GM20431 (cell line): ENCODE data around the gene MYOC.
"Not testable (repeated sequence)": the region's sequence is repeated elsewhere in the genome, so short reads cannot be mapped to it uniquely, and the experiment has no call there.

Source experiments
- in situ Hi-C: fragments of 300-500 bp; cut with MseI, MboI; formaldehyde crosslinking; loops from one replicate; pipeline ENCODE4 v1.15.0; 2020; ENCODE audit warnings: low sequenced_read_pairs; ENCODE audit not compliant: unreplicated experiment

Gene MYOC

GRCh38 chr1:171615122-171615906 lies 37.2 kb downstream of the MYOC start:
- in situ Hi-C loops, result not testable (repeated sequence)

- in situ Hi-C loops, result no loop called here
These were observed 39.2 kb downstream of the MYOC start for GRCh38 chr1:171613282-171613681.

GRCh38 chr1:171611306-171611705 lies 41.2 kb downstream of the MYOC start:
- in situ Hi-C loops, result no loop called here

GRCh38 chr1:171610385-171610784 lies 42.1 kb downstream of the MYOC start:
- in situ Hi-C loops, result no loop called here

GRCh38 chr1:171606402-171606941 lies 46.0 kb downstream of the MYOC start:
- in situ Hi-C loops, result no loop called here

- in situ Hi-C loops, result not testable (repeated sequence)
These were observed 49.4 kb downstream of the MYOC start for GRCh38 chr1:171603042-171603441.

- in situ Hi-C loops, result no loop called here
These were observed 51.6 kb downstream of the MYOC start for GRCh38 chr1:171600862-171601261.

- in situ Hi-C loops, result not testable (repeated sequence)
These were observed 52.2 kb downstream of the MYOC start for GRCh38 chr1:171600310-171600709.

GRCh38 chr1:171597203-171597602 lies 55.3 kb downstream of the MYOC start:
- in situ Hi-C loops, result no loop called here

- in situ Hi-C loops, result no loop called here
These were observed 55.8 kb downstream of the MYOC start for GRCh38 chr1:171596705-171597104.

- in situ Hi-C loops, result no loop called here
These were observed 56.4 kb downstream of the MYOC start for GRCh38 chr1:171596119-171596518.

- in situ Hi-C loops, result no loop called here
These were observed 57.2 kb downstream of the MYOC start for GRCh38 chr1:171595324-171595723.

GRCh38 chr1:171590022-171590421 lies 62.5 kb downstream of the MYOC start:
- in situ Hi-C loops, result no loop called here

GRCh38 chr1:171588230-171588629 lies 64.3 kb downstream of the MYOC start:
- in situ Hi-C loops, result no loop called here

- in situ Hi-C loops, result no loop called here
These were observed 66.8 kb downstream of the MYOC start for GRCh38 chr1:171585715-171586114.
